Measurements from ENCODE around the gene ZFAND3.
A peak's percentile ranks its signal among the peaks of the same experiment; 100 is the strongest.

Gene ZFAND3

DNA sequence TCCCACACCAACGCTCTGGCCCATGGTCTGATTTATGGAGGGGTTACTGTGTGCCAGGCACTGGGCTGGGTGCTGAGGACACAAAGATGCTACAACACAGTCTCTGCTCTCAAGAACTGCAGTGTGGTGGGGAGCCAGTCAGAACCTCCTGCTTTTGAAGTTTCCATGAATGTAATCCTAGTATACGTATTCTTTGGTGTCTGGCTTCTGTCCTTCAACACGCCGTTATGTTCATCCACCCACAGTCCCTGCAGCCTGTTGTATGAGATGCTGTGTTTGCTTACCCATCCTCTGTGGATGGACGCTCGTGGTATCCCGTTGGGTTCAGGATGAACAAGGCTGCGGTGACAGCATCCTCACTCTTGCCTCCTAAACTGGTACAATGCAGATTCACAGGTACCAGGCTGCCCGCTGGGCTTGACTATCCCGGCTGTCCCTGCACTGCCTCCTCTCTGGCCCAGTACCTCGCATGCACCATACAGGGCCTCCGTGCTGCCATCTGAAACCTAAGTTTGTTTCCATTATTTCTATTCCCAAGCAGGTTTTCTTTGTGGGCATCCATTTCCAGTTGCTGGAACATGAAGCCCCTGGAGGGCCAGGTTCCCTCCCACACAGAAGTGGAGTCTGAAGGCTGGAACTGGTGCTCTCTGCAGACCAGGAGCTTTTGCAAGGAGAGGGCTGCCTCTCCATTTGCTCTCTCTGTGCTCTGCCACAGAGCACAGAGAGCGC is 364.5 kb downstream of the ZFAND3 start:
- peaks cover 23% of the 10 kb centered on the region for H3K36me3 Mint-ChIP-seq
- no peaks in the 10 kb centered on the region for H3K27me3 Mint-ChIP-seq
- H3K4me1 Mint-ChIP-seq = no peaks in the 10 kb centered on the region

DNA sequence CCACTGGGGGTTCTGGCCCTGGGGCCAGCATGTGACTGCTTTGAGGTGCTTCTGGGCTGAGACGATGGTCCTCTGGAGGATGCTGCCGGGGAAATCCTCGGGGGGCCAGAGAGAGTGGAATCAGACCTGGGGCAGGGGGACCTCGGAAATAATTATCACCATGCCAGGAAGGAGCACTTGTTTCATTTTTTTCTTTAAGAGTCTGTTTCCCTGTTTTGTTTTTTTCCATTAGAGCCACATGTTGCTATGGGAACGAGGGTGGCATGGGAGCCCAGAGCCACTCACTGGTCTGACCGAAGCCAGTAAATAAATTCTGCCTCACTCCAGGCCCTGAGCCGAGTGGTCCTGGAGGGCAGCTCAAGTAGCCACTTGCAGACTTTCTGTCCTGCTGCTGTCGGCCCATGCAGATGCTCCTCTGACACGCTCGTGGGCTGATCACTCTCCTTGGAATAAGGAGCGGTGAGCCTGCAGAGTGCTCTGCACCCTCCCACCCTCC is 365.1 kb downstream of the ZFAND3 start:
- Mint-ChIP-seq H3K36me3 (peaks cover 23% of the 10 kb centered on the region), H3K27me3 (no peaks in the 10 kb centered on the region), H3K27ac (no peak overlapping the region), H3K4me1 (no peaks in the 10 kb centered on the region), H3K9me3 (no peaks in the 10 kb centered on the region), H3K4me3 (no peak overlapping the region)
- no peak for ATAC-seq

More for the DNA sequence above, 364.5 kb downstream of the ZFAND3 start:
- no peak for ATAC-seq
- H3K27ac Mint-ChIP-seq = no peak overlapping the region
- no peak overlapping the region for H3K4me3 Mint-ChIP-seq
- no peaks in the 10 kb centered on the region for H3K9me3 Mint-ChIP-seq

DNA sequence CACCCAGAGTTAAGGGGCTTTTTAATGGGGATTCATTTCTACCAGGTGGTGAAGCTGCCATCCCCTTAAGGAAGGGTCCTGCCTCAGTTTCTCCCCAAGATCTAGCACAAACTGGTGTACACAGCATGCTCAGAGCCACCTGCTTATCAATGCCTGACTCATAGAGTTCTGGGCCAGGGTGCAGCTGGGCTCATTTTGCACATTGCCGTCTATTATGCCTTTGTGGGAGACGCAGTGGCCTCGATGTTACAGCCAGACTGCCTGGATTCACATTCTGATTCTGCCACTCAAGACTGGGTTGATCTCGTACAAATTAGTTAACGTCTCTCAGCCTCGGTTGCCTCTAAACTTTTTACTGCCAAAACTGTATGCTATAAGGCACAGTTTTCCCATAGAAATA is 365.7 kb downstream of the ZFAND3 start:
- Mint-ChIP-seq H3K27me3 (no peaks in the 10 kb centered on the region), H3K4me3 (no peak overlapping the region), H3K27ac (no peak overlapping the region), H3K36me3 (peaks cover 23% of the 10 kb centered on the region), H3K9me3 (no peaks in the 10 kb centered on the region), H3K4me1 (no peaks in the 10 kb centered on the region)
- ATAC-seq = no peak

DNA sequence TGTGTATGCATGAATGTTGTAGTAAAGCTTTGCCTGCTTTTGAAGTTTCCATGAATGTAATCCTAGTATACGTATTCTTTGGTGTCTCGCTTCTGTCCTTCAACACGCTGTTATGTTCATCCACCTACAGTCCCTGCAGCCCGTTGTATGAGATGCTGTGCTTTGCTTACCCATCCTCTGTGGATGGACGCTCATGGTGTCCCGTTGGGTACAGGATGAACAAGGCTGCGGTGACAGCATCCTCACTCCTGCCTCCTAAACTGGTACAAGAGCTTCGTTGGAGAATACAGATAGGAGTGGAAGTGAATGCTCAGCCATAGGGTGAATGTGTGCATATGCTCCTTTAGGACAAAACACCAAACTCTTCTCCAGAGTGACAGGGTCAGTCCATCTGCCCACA is 366.2 kb downstream of the ZFAND3 start:
- ATAC-seq = no peak
- H3K36me3 Mint-ChIP-seq = peaks cover 23% of the 10 kb centered on the region
- no peak overlapping the region for H3K27ac Mint-ChIP-seq
- no peaks in the 10 kb centered on the region for H3K27me3 Mint-ChIP-seq
- H3K9me3 Mint-ChIP-seq = no peaks in the 10 kb centered on the region
- H3K4me1 Mint-ChIP-seq = no peaks in the 10 kb centered on the region
- H3K4me3 Mint-ChIP-seq = no peak overlapping the region

DNA sequence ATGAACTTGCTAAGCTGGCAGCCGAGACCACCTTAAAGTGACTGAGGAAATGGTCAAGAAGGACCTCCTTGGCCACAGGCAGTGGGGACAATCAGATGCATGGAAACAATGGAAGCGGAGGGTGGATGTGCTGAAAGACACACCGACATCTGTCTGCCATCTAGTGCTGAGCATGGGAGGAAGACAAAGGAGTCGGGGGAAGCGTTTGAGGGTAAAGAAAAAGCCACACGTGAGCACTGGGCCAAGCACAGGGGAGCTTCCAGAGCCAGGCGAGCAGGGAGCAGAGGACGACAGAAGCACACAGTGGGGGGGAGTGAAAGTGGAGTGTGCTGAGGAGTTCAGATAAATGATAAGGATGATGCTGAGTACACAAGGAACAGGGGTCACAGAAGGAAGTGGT is 367.8 kb downstream of the ZFAND3 start:
- no peak for ATAC-seq
- no peak overlapping the region for H3K27ac Mint-ChIP-seq
- H3K27me3 Mint-ChIP-seq = no peaks in the 10 kb centered on the region
- no peaks in the 10 kb centered on the region for H3K4me1 Mint-ChIP-seq
- H3K4me3 Mint-ChIP-seq = no peak overlapping the region
- H3K9me3 Mint-ChIP-seq = no peaks in the 10 kb centered on the region
- H3K36me3 Mint-ChIP-seq = peaks cover 32% of the 10 kb centered on the region

DNA sequence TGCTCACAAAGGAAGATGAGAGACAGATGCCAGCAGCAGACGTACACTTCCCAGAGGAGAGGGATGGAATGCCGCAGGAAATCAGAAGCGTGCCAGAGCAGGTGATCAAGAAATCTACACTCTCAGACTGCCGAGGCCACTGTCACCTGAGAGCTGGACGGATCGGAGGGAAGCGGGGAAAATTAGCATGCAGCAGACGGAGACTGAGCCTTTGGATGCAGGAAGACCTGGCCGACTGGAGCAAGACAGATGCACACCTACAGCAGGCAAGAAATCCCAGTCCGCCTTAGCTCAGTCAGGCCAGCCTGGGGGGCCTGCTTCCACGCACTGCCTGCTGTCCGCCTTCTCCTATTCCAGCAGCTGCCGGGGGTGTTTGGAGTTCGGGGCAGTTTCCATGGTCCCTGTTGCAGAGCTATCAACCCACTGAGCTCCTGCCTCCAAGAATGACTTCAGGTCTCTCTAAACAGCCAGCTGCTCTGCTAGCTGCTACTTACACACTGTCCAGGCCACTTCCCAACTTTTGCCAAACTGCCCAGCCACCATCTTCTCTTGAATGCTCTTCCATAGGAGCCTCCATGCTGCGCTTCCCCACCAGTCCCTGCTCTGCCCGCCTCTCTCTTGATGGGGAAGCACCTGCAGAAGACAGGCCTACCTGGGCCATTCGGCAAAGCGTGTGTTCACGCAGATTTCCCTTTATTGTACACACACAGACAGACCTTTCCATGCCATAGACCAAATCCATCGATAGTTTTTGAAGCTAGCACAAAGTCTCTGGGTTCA is 368.5 kb downstream of the ZFAND3 start:
- no peaks in the 10 kb centered on the region for H3K4me1 Mint-ChIP-seq
- peaks cover 32% of the 10 kb centered on the region for H3K36me3 Mint-ChIP-seq
- H3K4me3 Mint-ChIP-seq = no peak overlapping the region
- H3K27me3 Mint-ChIP-seq = no peaks in the 10 kb centered on the region
- H3K9me3 Mint-ChIP-seq = no peaks in the 10 kb centered on the region
- no peak for ATAC-seq
- H3K27ac Mint-ChIP-seq = no peak overlapping the region

DNA sequence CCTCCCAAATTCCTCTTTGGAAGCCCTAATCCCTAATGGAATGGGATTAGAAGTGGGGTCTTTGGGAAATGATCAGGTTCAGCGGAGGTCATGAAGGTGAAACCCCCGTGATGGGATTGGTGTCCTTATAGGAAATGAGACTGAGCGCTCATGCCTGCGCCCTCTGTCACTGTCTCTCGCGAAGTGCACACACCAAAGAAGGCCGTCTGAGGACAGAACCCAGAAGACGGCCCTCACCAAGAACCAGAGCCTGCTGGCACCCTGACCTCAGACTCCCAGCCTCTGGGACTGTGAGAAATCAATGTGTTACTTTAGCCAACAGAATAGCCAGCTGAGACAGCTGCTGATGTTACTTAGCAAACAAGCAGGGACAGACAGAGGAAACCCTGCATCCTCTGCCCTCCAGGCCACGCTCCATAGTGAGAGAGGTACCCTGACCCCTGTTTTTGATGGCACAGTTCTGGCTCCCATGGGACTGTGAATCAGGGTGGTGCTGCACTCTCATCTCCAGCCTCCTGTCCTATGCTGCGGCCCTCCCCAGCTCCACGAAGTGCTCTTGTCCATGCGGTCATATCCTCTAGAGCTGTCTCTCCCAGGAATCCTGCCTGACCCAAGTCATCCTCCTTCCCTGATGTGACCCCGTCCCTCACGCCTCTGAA is 369.3 kb downstream of the ZFAND3 start:
- H3K4me3 Mint-ChIP-seq = no peak overlapping the region
- H3K9me3 Mint-ChIP-seq = no peaks in the 10 kb centered on the region
- no peaks in the 10 kb centered on the region for H3K27me3 Mint-ChIP-seq
- H3K4me1 Mint-ChIP-seq = no peaks in the 10 kb centered on the region
- peaks cover 38% of the 10 kb centered on the region for H3K36me3 Mint-ChIP-seq
- H3K27ac Mint-ChIP-seq = no peak overlapping the region
- no peak for ATAC-seq

DNA sequence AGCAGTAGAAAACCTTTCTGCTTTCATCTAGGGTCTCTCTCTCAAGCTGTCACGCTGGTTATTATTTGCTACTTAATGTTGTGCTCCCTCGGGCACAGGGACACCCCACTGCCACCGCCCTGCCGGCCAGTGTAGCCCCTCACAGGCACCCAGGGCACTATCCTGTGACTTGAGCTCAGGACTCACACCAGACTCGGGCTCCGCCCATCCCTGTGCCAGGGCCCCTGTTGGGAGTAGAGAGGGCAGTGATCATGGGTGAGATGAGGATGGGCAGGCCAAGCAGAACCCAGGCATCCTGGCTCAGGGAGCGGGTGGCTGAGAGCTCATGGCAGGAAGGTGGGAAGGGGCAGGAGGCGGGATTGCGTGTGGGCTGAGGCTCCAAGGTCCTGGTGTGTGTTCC is 371.9 kb downstream of the ZFAND3 start:
- Mint-ChIP-seq H3K36me3 (peaks cover 31% of the 10 kb centered on the region), H3K27ac (peak overlapping the region; percentile 15), H3K9me3 (no peaks in the 10 kb centered on the region), H3K4me3 (no peak overlapping the region), H3K27me3 (no peaks in the 10 kb centered on the region), H3K4me1 (no peaks in the 10 kb centered on the region)
- ATAC-seq = no peak

DNA sequence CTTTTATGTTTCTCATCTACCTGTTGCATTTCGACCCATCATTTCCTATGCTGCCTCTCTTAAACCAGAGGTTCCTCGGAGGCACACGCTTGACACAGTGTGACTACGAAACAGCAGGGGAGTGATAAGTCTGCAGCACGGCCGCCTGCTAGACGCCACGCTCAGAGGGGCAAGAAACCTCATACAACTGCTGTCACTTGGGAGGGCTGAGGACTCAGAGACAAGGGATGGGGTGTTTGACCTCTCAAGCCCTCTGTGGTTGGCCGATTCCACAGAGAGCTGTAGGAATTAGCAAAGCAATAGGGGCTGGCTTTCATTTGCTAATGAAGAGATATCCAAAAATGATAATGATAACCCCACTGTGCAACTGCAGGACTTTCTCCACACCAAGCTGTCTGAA is 372.5 kb downstream of the ZFAND3 start:
- Mint-ChIP-seq H3K4me3 (no peak overlapping the region), H3K9me3 (no peaks in the 10 kb centered on the region), H3K36me3 (peaks cover 30% of the 10 kb centered on the region), H3K4me1 (no peaks in the 10 kb centered on the region), H3K27me3 (no peaks in the 10 kb centered on the region), H3K27ac (no peak overlapping the region)
- ATAC-seq = no peak

DNA sequence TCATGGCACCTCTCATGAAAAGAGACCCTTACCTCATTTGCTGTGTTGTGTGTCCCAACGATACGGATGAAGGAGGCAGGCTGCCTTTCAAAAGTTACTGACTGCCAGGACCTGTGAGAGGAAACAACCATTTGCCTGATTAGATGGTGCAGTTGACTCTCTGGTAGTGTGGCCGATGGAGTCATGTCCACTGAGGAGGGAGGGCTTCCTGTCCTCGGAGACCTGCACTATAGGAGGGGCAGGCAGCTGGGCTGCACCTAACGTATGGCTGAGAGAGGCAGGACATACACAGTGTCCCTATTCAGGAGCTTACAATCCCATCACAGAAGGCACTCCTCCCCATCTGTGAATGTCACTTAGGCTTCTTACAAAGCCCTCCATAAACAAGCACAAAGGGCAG is 373.0 kb downstream of the ZFAND3 start:
- no peak overlapping the region for H3K4me3 Mint-ChIP-seq
- H3K27ac Mint-ChIP-seq = no peak overlapping the region
- ATAC-seq = no peak
- peaks cover 26% of the 10 kb centered on the region for H3K36me3 Mint-ChIP-seq
- H3K27me3 Mint-ChIP-seq = no peaks in the 10 kb centered on the region
- no peaks in the 10 kb centered on the region for H3K9me3 Mint-ChIP-seq
- H3K4me1 Mint-ChIP-seq = no peaks in the 10 kb centered on the region

DNA sequence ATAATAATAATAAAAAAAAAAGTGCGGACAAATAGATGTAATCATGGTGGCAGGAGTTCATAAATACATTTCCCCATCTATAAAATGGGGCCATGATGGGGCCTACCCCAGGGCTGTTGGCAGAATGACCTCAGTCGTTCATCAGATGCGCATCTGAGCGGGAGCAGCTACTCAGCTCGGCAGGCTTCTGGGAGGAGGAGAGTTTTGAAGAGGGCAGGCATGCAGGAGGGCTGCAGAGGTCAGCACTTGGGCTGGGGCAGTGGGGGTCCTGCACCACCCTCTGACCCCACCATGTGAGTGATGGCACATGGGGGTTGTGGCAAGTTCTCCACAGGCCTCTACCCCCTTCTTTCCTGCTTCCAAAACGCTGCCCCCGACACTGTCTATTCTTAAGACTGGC is 373.5 kb downstream of the ZFAND3 start:
- Mint-ChIP-seq H3K4me3 (no peak overlapping the region), H3K9me3 (no peaks in the 10 kb centered on the region), H3K27ac (no peak overlapping the region), H3K27me3 (no peaks in the 10 kb centered on the region), H3K36me3 (peaks cover 26% of the 10 kb centered on the region), H3K4me1 (no peaks in the 10 kb centered on the region)
- ATAC-seq = no peak

DNA sequence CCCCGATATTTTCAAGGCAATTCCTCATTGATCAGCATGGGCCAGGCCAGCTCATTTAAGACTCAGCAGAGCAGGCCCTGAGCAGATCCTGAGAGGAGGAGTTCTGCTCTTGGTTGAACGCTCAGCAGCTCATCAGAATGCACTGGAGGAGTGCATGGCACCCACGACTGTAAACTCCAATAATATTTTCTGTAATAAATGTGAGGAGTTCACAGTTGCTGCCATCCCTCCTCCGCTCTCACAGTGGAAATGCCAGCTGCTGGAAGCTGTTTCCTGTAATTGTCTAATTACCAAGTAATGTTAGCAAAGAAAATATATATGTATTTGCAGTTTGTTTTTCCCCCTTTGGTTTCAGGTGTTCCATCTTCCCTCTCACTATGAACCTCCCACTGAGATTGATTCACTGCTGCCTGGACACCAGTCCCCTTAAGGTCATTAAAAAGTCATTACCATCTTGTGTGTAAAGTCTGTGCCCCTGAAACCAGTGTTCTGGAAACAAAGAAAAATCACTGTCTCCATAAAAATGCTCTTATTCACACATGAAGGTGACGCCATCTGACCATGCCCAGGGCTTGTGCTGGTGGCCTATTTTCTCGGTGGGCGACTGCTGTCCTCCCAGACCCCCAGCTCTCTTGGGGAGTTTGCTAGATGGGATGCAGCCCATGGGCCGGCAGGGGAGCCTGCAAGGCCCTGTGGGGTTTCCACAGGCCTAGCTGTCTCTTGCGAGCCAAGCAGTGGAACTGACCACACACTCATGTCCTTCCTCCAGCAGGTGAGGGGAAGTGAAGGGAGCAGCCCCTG is 374.2 kb downstream of the ZFAND3 start:
- Mint-ChIP-seq H3K9me3 (no peaks in the 10 kb centered on the region), H3K4me1 (no peaks in the 10 kb centered on the region), H3K36me3 (peaks cover 26% of the 10 kb centered on the region), H3K4me3 (no peak overlapping the region), H3K27me3 (no peaks in the 10 kb centered on the region), H3K27ac (no peak overlapping the region)
- ATAC-seq = no peak

DNA sequence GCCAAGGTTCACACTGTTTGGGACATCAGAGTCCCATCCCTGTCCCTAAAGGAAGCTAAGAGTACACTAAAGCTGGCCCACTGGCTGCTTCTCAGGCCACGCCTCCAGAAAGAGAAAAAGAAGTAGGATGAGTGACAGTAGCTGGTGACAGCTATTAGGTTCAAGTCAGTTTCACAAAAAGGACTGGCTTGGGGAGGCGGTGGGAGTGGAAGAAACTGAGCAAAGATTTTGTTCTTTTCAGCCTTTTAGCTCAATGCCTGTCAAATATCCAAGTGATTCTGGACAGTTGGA is 374.7 kb downstream of the ZFAND3 start:
- Mint-ChIP-seq H3K4me3 (no peak overlapping the region), H3K27me3 (no peaks in the 10 kb centered on the region), H3K9me3 (no peaks in the 10 kb centered on the region), H3K36me3 (peaks cover 26% of the 10 kb centered on the region), H3K4me1 (no peaks in the 10 kb centered on the region), H3K27ac (no peak overlapping the region)
- no peak for ATAC-seq

DNA sequence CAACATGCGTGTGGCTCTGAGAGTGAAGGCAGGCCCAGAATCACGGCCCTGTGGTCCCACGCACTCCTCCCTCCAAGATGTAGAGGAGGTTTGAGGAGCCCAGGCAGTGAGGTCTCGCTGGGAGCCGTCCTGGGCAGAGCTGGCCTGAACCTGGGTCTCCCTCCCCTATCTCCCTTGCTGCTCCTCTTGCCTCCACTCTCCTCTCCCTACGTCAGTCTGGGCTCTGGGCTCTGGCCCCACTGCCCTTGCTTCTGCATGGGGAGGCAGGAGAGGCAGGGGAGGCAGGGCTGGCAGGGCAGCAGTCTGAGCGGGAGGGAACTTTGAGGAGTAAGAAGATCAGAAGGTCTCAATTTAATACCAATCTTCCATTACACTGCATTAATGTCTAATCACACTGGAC is 375.1 kb downstream of the ZFAND3 start:
- H3K27me3 Mint-ChIP-seq = no peaks in the 10 kb centered on the region
- no peak overlapping the region for H3K4me3 Mint-ChIP-seq
- no peaks in the 10 kb centered on the region for H3K4me1 Mint-ChIP-seq
- H3K27ac Mint-ChIP-seq = no peak overlapping the region
- H3K9me3 Mint-ChIP-seq = no peaks in the 10 kb centered on the region
- no peak for ATAC-seq
- peaks cover 26% of the 10 kb centered on the region for H3K36me3 Mint-ChIP-seq

DNA sequence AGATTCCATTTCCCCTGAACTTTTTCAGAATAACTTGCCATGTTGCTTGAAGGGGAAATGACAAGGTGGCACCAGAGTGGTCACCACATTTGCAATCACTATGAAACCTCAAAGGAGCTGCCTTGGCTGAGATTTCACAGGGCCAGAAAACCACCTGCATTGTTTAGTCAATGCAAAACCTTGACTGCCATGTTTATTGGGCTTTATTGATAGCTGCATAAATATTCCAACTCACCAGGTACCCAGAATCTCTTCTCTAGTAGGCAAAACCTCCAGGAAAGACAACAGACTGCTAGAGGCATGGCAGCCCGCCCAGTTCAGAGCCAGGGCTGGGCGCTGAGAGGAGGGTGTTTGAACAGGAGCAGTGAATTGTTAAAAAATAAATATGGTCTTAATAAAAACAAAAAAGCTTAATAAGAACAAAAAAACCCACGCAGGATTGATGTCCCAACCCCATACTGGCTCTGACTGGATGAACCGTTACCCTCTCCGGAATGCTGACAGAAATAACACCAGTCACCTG is 375.6 kb downstream of the ZFAND3 start:
- no peaks in the 10 kb centered on the region for H3K27me3 Mint-ChIP-seq
- H3K36me3 Mint-ChIP-seq = peaks cover 28% of the 10 kb centered on the region
- no peak overlapping the region for H3K27ac Mint-ChIP-seq
- H3K4me3 Mint-ChIP-seq = no peak overlapping the region
- peaks cover 4% of the 10 kb centered on the region for H3K4me1 Mint-ChIP-seq
- no peak for ATAC-seq
- no peaks in the 10 kb centered on the region for H3K9me3 Mint-ChIP-seq
